Activated CD4-positive, alpha-beta T cell treated with anti-CD3 and anti-CD28 coated beads, Interleukin-2, amount 50 U/mL, for 48 hours (primary cell): ENCODE measurements around the gene GNA15.

Source experiments
- DNase-seq, 2 experiments: peaks; one replicate each; pipeline ENCODE4 v3.0.0-alpha.2; 2020

The GNA15 gene

GRCh38 chr19:3121821-3122511 is 13.9 kb upstream of the GNA15 start:
- no peak for DNase-seq

- no peak for DNase-seq
Measured at GRCh38 chr19:3122512-3122870, 13.3 kb upstream of the GNA15 start.

- no peak for DNase-seq
Measured at GRCh38 chr19:3123088-3123721, 12.6 kb upstream of the GNA15 start.

GRCh38 chr19:3123956-3124355 is 11.9 kb upstream of the GNA15 start:
- no peak for DNase-seq

- no peak for DNase-seq
Measured at GRCh38 chr19:3124630-3125029, 11.2 kb upstream of the GNA15 start.

GRCh38 chr19:3125900-3126524 is 9.8 kb upstream of the GNA15 start:
- DNase-seq, result peak; percentile 86 to 89

- no peak for DNase-seq
Measured at GRCh38 chr19:3129112-3129511, 6.7 kb upstream of the GNA15 start.

- no peak for DNase-seq
Measured at GRCh38 chr19:3131168-3131567, 4.7 kb upstream of the GNA15 start.

GRCh38 chr19:3132971-3133792 is 2.7 kb upstream of the GNA15 start:
- peak; percentile 89 to 91 for DNase-seq

GRCh38 chr19:3133793-3134116 is 2.1 kb upstream of the GNA15 start:
- no peak for DNase-seq

GRCh38 chr19:3136684-3137055 is 837 bp downstream of the GNA15 start:
- no peak for DNase-seq

GRCh38 chr19:3137119-3137518 is 1.3 kb downstream of the GNA15 start:
- no peak for DNase-seq

GRCh38 chr19:3138268-3138667 is 2.4 kb downstream of the GNA15 start:
- no peak for DNase-seq

GRCh38 chr19:3140667-3141038 is 4.8 kb downstream of the GNA15 start:
- DNase-seq, result no peak

- peak; percentile 63 to 70 for DNase-seq
Measured at GRCh38 chr19:3142292-3142670, 6.4 kb downstream of the GNA15 start.

- DNase-seq, result no peak
Measured at GRCh38 chr19:3142781-3143337, 7.0 kb downstream of the GNA15 start.

GRCh38 chr19:3145909-3146676 is 10.3 kb downstream of the GNA15 start:
- DNase-seq, result no peak

GRCh38 chr19:3146677-3147100 is 10.9 kb downstream of the GNA15 start:
- DNase-seq, result peak; percentile 81 to 84

GRCh38 chr19:3148503-3148902 is 12.7 kb downstream of the GNA15 start:
- no peak for DNase-seq

- no peak for DNase-seq
Measured at GRCh38 chr19:3149089-3149488, 13.3 kb downstream of the GNA15 start.

GRCh38 chr19:3149526-3150505 is 14.0 kb downstream of the GNA15 start:
- DNase-seq, result no peak
